ENCODE results near the gene PPP1R1C.

GRCh38 chr2:181957668-181958067 is 28.0 kb upstream of the PPP1R1C start:
- TF ChIP-seq CTCF (IDR thresholded peaks at IDR 0.05; ENCODE audit: insufficient read depth, low read depth, low read length) (no peak), EZH2 (IDR thresholded peaks at IDR 0.05; ENCODE audit: insufficient read depth, low read length) (no peak)
